Right atrium auricular region (tissue), 2 donors: ENCODE measurements around the gene OSM. TPM values are rescaled to one million over a fixed set of nuclear protein-coding genes. Genes with fewer than 3 reads are reported as not detected.
A peak's percentile ranks its signal among the peaks of the same experiment; 100 is the strongest.

Experiments used
- DNase-seq: peaks from one replicate; pipeline ENCODE4 v3.0.0-alpha.2; 2019; ENCODE audit warnings: low spot score
- H3K27ac ChIP-seq, 2 donors: fragments of 200-600 bp; sonication (generic); 1 replicate in 1 of 2; 2 replicates in 1 of 2; pipeline ENCODE4 v1.5.1; 2016 to 2019
- H3K27me3 ChIP-seq, 2 donors: fragments of 200-600 bp; sonication (generic); one replicate each; pipeline versions ENCODE4 v1.5.1 to v1.6.0; 2017 to 2019
- H3K36me3 ChIP-seq: fragments of 200-600 bp; sonication (generic); one replicate; pipeline ENCODE4 v1.5.1; 2016
- H3K4me1 ChIP-seq, 2 donors: fragments of 200-600 bp; sonication (generic); one replicate each; pipeline versions ENCODE4 v1.5.1 to v1.6.0; 2017 to 2019
- H3K4me3 ChIP-seq, 2 donors: fragments of 200-600 bp; sonication (generic); 1 replicate in 1 of 2; 2 replicates in 1 of 2; pipeline ENCODE4 v1.5.1; 2017 to 2019; ENCODE audit warnings: mild to moderate bottlenecking in 1 of 2, moderate library complexity in 1 of 2
- H3K9me3 ChIP-seq, 2 donors: fragments of 200-600 bp; sonication (generic); one replicate each; pipeline ENCODE4 v1.5.1; 2019
- total RNA-seq, 2 donors: library from RNA; depleted of rRNA; stranded (reverse); fragments of >200 nt; gene quantifications; one replicate each; pipeline ENCODE4 v1.1.0, GENCODE V29; 2016
- TF ChIP-seq, protein P1 (sequence below), 2 donors: fragments of 200-600 bp; sonication (generic); IDR thresholded peaks; one replicate each; pipeline ENCODE4 v1.5.1; 2019; ENCODE audit warnings: antibody characterized with exemption in 2 of 2

OSM gene
- total RNA-seq, 2 donors from 2014 or later: 0.63 to 1.6 TPM

- Histone ChIP-seq H3K27me3 (peaks cover 0 to 4% of the 10 kb centered on the region in 2 donors), H3K27ac (peak within 1 kb of the TSS in 1 of 2 donors; percentile 45), H3K4me3 (peak within 1 kb of the TSS; percentile 33 to 48), H3K36me3 (no peaks in the 10 kb centered on the region), H3K9me3 (no peaks in the 10 kb centered on the region), H3K4me1 (peaks cover 0 to 32% of the 10 kb centered on the region in 2 donors)
- TF ChIP-seq, protein P1, sequence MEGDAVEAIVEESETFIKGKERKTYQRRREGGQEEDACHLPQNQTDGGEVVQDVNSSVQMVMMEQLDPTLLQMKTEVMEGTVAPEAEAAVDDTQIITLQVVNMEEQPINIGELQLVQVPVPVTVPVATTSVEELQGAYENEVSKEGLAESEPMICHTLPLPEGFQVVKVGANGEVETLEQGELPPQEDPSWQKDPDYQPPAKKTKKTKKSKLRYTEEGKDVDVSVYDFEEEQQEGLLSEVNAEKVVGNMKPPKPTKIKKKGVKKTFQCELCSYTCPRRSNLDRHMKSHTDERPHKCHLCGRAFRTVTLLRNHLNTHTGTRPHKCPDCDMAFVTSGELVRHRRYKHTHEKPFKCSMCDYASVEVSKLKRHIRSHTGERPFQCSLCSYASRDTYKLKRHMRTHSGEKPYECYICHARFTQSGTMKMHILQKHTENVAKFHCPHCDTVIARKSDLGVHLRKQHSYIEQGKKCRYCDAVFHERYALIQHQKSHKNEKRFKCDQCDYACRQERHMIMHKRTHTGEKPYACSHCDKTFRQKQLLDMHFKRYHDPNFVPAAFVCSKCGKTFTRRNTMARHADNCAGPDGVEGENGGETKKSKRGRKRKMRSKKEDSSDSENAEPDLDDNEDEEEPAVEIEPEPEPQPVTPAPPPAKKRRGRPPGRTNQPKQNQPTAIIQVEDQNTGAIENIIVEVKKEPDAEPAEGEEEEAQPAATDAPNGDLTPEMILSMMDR (IDR thresholded peaks at IDR 0.05): peak in 1 of 2 donors; percentile 24
- no peak for DNase-seq
Measured at GRCh38 chr22:30245985-30246813, 20.5 kb downstream of the OSM start, which contains the start of gene LIF. Gene LIF (minus strand): TSS chr22:30246759. CDS start chr22:30246695, 64 bp downstream.

DNA sequence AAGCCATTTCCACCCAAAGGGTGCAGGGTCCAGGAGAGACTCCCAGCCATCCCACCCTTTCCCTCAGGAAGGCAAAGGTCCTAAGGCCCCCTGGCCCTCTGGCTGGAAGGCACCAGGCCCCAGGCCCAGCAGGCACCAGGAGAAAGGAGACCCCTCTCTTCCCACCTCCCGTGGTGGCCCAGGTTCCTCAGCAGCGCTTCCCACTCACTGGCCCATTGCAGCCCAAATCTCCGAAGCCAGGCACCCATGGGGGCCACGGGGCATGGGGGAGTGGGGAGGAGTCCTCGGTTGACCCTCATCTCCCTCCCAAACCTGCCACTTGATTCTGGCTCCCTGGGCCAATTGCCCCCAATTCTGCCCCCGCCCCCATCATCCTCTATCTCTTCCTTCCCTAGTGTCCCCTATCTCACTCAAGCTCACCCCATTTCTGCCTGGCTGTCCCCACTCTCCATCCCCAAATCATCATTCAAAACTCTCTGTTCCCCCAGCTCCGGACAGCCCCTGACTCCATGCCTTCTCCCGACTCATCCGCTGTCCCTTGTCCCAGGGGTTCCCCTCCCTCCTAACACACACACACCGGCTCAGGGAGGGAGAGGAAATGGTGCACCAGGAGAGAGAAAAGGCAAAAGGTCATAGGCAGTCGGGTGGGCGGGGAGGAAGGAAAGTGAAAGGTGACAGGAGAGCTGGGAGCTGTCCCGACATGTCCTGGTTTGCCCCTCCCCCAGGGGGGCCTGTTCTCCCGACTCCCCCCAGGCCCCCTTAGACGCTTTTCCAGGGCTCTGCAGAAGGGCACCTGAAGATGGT lies 21.3 kb downstream of the OSM start:
- Histone ChIP-seq H3K9me3 (no peaks in the 10 kb centered on the region), H3K4me3 (peak overlapping the region; percentile 33 to 48), H3K27ac (peak overlapping the region in 1 of 2 donors; percentile 45), H3K4me1 (peaks cover 0 to 32% of the 10 kb centered on the region in 2 donors), H3K27me3 (peaks cover 0 to 4% of the 10 kb centered on the region in 2 donors), H3K36me3 (no peaks in the 10 kb centered on the region)
- no peak for DNase-seq
- TF ChIP-seq, protein P1 (IDR thresholded peaks at IDR 0.05): no peak

GRCh38 chr22:30244641-30245040 lies 22.0 kb downstream of the OSM start:
- Histone ChIP-seq H3K9me3 (no peaks in the 10 kb centered on the region), H3K27ac (no peak overlapping the region), H3K4me3 (no peak overlapping the region), H3K27me3 (peaks cover 0 to 4% of the 10 kb centered on the region in 2 donors), H3K4me1 (peaks cover 0 to 31% of the 10 kb centered on the region in 2 donors), H3K36me3 (no peaks in the 10 kb centered on the region)
- TF ChIP-seq, protein P1 (IDR thresholded peaks at IDR 0.05): no peak
- DNase-seq: no peak

DNA sequence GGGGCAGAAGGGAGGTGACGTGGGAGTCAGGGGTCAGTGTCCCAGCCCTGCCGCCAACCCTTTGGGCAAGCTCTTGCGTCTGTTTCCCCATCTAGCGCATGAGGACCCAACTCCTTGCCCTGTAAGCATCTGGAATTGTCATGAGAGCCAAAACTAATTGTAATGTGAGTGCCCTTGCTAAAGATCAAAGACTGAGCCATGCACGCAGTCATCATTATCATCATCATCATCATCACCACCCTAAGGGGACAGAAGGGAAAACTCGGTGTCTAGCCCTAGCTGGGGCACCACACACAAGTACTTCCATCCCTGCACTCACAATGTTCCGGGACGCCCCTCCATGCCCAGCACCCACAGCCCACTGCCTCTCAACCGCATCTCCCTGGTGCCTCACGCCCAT lies 22.6 kb downstream of the OSM start:
- no peaks in the 10 kb centered on the region for H3K36me3 ChIP-seq
- H3K4me1 ChIP-seq: peaks cover 0 to 25% of the 10 kb centered on the region in 2 donors
- no peaks in the 10 kb centered on the region for H3K9me3 ChIP-seq
- TF ChIP-seq, protein P1 (IDR thresholded peaks at IDR 0.05): no peak
- H3K4me3 ChIP-seq: no peak overlapping the region
- DNase-seq: no peak
- H3K27me3 ChIP-seq: peaks cover 0 to 4% of the 10 kb centered on the region in 2 donors
- no peak overlapping the region for H3K27ac ChIP-seq

DNA sequence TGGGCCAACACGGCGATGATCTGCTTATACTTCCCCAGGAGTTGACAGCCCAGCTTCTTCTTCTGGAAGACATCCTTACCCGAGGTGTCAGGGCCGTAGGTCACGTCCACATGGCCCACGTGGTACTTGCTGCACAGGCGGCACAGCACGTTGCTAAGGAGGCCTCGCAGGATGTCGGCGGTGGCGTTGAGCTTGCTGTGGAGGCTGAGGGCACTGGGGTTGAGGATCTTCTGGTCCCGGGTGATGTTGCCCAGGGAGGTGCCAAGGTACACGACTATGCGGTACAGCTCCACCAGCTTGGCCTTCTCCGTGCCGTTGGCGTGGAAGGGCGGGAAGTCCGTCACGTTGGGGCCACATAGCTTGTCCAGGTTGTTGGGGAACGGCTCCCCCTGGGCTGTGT lies 23.0 kb downstream of the OSM start:
- H3K27ac ChIP-seq: no peak overlapping the region
- TF ChIP-seq, protein P1 (IDR thresholded peaks at IDR 0.05): no peak
- no peaks in the 10 kb centered on the region for H3K9me3 ChIP-seq
- H3K4me1 ChIP-seq: peaks cover 0 to 21% of the 10 kb centered on the region in 2 donors
- DNase-seq: no peak
- H3K4me3 ChIP-seq: no peak overlapping the region
- no peaks in the 10 kb centered on the region for H3K36me3 ChIP-seq
- peaks cover 0 to 4% of the 10 kb centered on the region in 2 donors for H3K27me3 ChIP-seq
